Liver (tissue), 9 donors: ENCODE results near the gene PDGFD. TPM values are rescaled to one million over a fixed set of nuclear protein-coding genes. Genes with fewer than 3 reads are reported as not detected.
A peak's percentile ranks its signal among the peaks of the same experiment; 100 is the strongest.

Source experiments
- DNase-seq: peaks from one replicate; pipeline ENCODE4 v3.0.0-alpha.2; 2017; ENCODE audit warnings: low spot score
- H3K27ac ChIP-seq, 2 donors: one replicate each; pipeline ENCODE4 v1.7.0; 2013; ENCODE audit warnings: inconsistent platforms in 2 of 2, low read length in 2 of 2, control low read depth in 1 of 2, low read depth in 1 of 2, mild to moderate bottlenecking in 1 of 2
- H3K27me3 ChIP-seq, 4 donors: one replicate each; pipeline versions ENCODE4 v1.6.1 to v1.7.0; 2013; ENCODE audit warnings: low read length in 3 of 4, inconsistent platforms in 1 of 4, mild to moderate bottlenecking in 1 of 4, moderate library complexity in 1 of 4; ENCODE audit not compliant: control insufficient read depth in 4 of 4, insufficient read depth in 4 of 4
- H3K36me3 ChIP-seq, 4 donors: one replicate each; pipeline versions ENCODE4 v1.6.1 to v1.7.0; 2013; ENCODE audit warnings: low read length in 3 of 4, mild to moderate bottlenecking in 3 of 4, low read depth in 1 of 4, moderate library complexity in 1 of 4; ENCODE audit not compliant: control insufficient read depth in 4 of 4, insufficient read depth in 3 of 4
- H3K4me1 ChIP-seq, 4 donors: one replicate each; pipeline versions ENCODE4 v1.6.1 to v1.7.0; 2013; ENCODE audit warnings: low read length in 3 of 4, mild to moderate bottlenecking in 3 of 4, moderate library complexity in 1 of 4; ENCODE audit not compliant: control insufficient read depth in 4 of 4, insufficient read depth in 4 of 4
- H3K4me3 ChIP-seq, 3 donors: one replicate each; pipeline versions ENCODE4 v1.6.1 to v1.7.0; 2013; ENCODE audit warnings: low read length in 3 of 3, control low read depth in 1 of 3, low read depth in 1 of 3, mild to moderate bottlenecking in 1 of 3
- H3K9ac ChIP-seq, 2 donors: one replicate each; pipeline ENCODE4 v1.7.0; 2013; ENCODE audit warnings: low read length in 2 of 2, mild to moderate bottlenecking in 2 of 2, moderate library complexity in 2 of 2, control low read depth in 1 of 2, low read depth in 1 of 2
- H3K9me3 ChIP-seq, 4 donors: one replicate each; pipeline versions ENCODE4 v1.6.1 to v1.7.0; 2013; ENCODE audit warnings: low read length in 3 of 4; ENCODE audit not compliant: control insufficient read depth in 4 of 4
- EGR1 ChIP-seq, 2 donors: IDR thresholded peaks; 2 replicates each; pipeline ENCODE4 v1.6.1; 2016 to 2018; ENCODE audit warnings: antibody characterized with exemption in 2 of 2, low read depth in 2 of 2
- FOXA1 ChIP-seq: IDR thresholded peaks from 2 replicates; pipeline ENCODE4 v1.6.1; 2016; ENCODE audit warnings: antibody characterized with exemption
- FOXA2 ChIP-seq: IDR thresholded peaks from 2 replicates; pipeline ENCODE4 v1.6.1; 2016; ENCODE audit warnings: antibody characterized with exemption
- GABPA ChIP-seq, 2 donors: IDR thresholded peaks in 1 of 2; conservative IDR thresholded peaks in 1 of 2; 2 replicates each; pipeline ENCODE4 v1.6.1; 2016; ENCODE audit warnings: antibody characterized with exemption in 2 of 2, mild to moderate bottlenecking in 1 of 2, moderate library complexity in 1 of 2
- HNF4G ChIP-seq: IDR thresholded peaks from 2 replicates; pipeline ENCODE4 v1.6.1; 2016; ENCODE audit warnings: antibody characterized with exemption
- JUND ChIP-seq, 2 donors: IDR thresholded peaks; 2 replicates each; pipeline ENCODE4 v1.6.1; 2016; ENCODE audit warnings: antibody characterized with exemption in 2 of 2
- NR2F2 ChIP-seq: IDR thresholded peaks from 2 replicates; pipeline ENCODE4 v1.6.1; 2016; ENCODE audit warnings: antibody characterized with exemption
- RAD21 ChIP-seq, 2 donors: IDR thresholded peaks; 2 replicates each; pipeline ENCODE4 v1.6.1; 2016; ENCODE audit warnings: antibody characterized with exemption in 2 of 2, mild to moderate bottlenecking in 2 of 2
- RXRA ChIP-seq, 2 donors: IDR thresholded peaks; 2 replicates each; pipeline ENCODE4 v1.6.1; 2017 to 2018; ENCODE audit warnings: antibody characterized with exemption in 2 of 2, mild to moderate bottlenecking in 1 of 2
- SP1 ChIP-seq: IDR thresholded peaks from 2 replicates; pipeline ENCODE4 v1.6.1; 2018; ENCODE audit warnings: antibody characterized with exemption, mild to moderate bottlenecking
- TAF1 ChIP-seq: conservative IDR thresholded peaks from 2 replicates; pipeline ENCODE4 v1.6.1; 2016; ENCODE audit warnings: antibody characterized with exemption, mild to moderate bottlenecking
- YY1 ChIP-seq: IDR thresholded peaks from 2 replicates; pipeline ENCODE4 v1.6.1; 2016; ENCODE audit warnings: antibody characterized with exemption, mild to moderate bottlenecking
- WGBS: extraction: QIAGEN DNeasy Blood & Tissue Kit; methylation state at CpG from one replicate; pipeline ENCODE4 v1.1.7; 2013; 5-methylcytosine and 5-hydroxymethylcytosine counted together
- polyA plus RNA-seq, 2 donors: library from polyadenylated mRNA; stranded (reverse) in 1 of 2; unstranded in 1 of 2; fragments of 200-250 nt in 1 of 2; fragments of >200 nt in 1 of 2; fragmentation: Nextera tagmentation in 1 of 2; extraction: Ambion mirVana in 1 of 2; gene quantifications; one replicate each; pipeline versions ENCODE4 v1.2.1 to v1.2.3, GENCODE V29; 2013 to 2015
- total RNA-seq, 2 donors: library from RNA; depleted of rRNA; stranded (reverse); fragments of >200 nt; gene quantifications; one replicate each; pipeline ENCODE4 v1.2.3, GENCODE V29; 2014
- TF ChIP-seq, protein P1 (sequence below): IDR thresholded peaks from 2 replicates; pipeline ENCODE4 v1.6.1; 2016; ENCODE audit warnings: antibody characterized with exemption
- TF ChIP-seq, protein P2 (sequence below): fragments of 150-350 bp; IDR thresholded peaks from 2 replicates; pipeline ENCODE4 v1.5.1; 2017; ENCODE audit warnings: improper control_type of control experiment, low read depth, low read length; ENCODE audit not compliant: missing input control
- TF ChIP-seq, protein P3 (sequence below): IDR thresholded peaks from 2 replicates; pipeline ENCODE4 v1.6.1; 2016; ENCODE audit warnings: antibody characterized with exemption
- TF ChIP-seq, protein P4 (sequence below): IDR thresholded peaks from 2 replicates; pipeline ENCODE4 v1.6.1; 2016; ENCODE audit warnings: antibody characterized with exemption, mild to moderate bottlenecking
- TF ChIP-seq, protein P5 (sequence below): IDR thresholded peaks from 2 replicates; pipeline ENCODE4 v1.6.1; 2016; ENCODE audit warnings: antibody characterized with exemption
- donor health status: healthy.
- donor health status: healthy.
- donor health status: healthy.
- donor health status: healthy.
- donor health status: healthy.

Gene PDGFD
- 1 to 10 TPM; 1.5 to 3.3 TPM for total RNA-seq
- 1 to 10 TPM; 1.0 to 2.7 TPM for polyA plus RNA-seq

DNA sequence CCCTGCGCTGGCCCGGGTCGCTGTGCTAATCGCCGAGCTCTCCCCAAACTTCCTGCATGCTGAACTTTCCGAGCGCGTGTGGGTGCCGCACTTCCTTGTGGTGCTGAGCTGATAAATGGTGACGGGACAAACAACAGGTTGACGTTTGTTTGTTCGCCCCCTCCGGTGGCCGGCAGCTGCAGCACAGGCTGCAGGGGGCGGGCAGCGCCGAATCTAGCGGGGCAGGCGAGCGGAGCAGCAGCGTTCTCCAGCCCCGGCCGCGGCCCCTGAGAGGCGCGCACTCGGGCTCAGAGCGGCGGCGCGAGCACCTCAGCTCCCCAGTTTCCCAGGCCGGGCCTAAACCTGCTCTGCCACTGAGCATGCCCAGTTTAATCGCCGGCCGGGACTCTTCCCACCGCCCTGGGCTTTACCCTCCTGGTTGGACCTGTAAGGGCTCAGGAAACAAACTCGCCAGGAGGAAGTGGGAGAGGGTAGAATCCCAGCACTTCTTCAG, at the start of gene PDGFD:
Gene PDGFD (minus strand): TSS at position 120 of the 493 bp plus-strand sequence.
- Histone ChIP-seq H3K4me3 (peak within 1 kb of the TSS in 2 of 3 donors; percentile 39 to 55), H3K27ac (peak within 1 kb of the TSS in 1 of 2 donors; percentile 12), H3K9ac (no peak within 1 kb of the TSS), H3K4me1 (peaks cover 0 to 10% (median 4%) of the 10 kb centered on the region in 4 donors), H3K36me3 (no peaks in the 10 kb centered on the region), H3K27me3 (peaks cover 2 to 8% (median 5%) of the 10 kb centered on the region in 4 donors), H3K9me3 (peaks cover 0 to 2% (median 0%) of the 10 kb centered on the region in 4 donors)
- 1% methylated on average over 37 of the region's 37 CpGs for WGBS
- TF ChIP-seq HNF4G (no peak), GABPA (IDR thresholded peaks at IDR 0.05 in 1 of 2, conservative IDR thresholded peaks at IDR 0.05 in 1 of 2) (no peak), FOXA2 (no peak), RAD21 (IDR thresholded peaks at IDR 0.05) (peak; percentile 24 to 51), FOXA1 (no peak), RXRA (IDR thresholded peaks at IDR 0.05) (no peak), EGR1 (IDR thresholded peaks at IDR 0.05; ENCODE audit: low read depth in 2 of 2) (no peak), JUND (IDR thresholded peaks at IDR 0.05) (no peak)
- TF ChIP-seq, protein P1, sequence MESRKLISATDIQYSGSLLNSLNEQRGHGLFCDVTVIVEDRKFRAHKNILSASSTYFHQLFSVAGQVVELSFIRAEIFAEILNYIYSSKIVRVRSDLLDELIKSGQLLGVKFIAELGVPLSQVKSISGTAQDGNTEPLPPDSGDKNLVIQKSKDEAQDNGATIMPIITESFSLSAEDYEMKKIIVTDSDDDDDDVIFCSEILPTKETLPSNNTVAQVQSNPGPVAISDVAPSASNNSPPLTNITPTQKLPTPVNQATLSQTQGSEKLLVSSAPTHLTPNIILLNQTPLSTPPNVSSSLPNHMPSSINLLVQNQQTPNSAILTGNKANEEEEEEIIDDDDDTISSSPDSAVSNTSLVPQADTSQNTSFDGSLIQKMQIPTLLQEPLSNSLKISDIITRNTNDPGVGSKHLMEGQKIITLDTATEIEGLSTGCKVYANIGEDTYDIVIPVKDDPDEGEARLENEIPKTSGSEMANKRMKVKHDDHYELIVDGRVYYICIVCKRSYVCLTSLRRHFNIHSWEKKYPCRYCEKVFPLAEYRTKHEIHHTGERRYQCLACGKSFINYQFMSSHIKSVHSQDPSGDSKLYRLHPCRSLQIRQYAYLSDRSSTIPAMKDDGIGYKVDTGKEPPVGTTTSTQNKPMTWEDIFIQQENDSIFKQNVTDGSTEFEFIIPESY = no peak
- TF ChIP-seq, protein P2, sequence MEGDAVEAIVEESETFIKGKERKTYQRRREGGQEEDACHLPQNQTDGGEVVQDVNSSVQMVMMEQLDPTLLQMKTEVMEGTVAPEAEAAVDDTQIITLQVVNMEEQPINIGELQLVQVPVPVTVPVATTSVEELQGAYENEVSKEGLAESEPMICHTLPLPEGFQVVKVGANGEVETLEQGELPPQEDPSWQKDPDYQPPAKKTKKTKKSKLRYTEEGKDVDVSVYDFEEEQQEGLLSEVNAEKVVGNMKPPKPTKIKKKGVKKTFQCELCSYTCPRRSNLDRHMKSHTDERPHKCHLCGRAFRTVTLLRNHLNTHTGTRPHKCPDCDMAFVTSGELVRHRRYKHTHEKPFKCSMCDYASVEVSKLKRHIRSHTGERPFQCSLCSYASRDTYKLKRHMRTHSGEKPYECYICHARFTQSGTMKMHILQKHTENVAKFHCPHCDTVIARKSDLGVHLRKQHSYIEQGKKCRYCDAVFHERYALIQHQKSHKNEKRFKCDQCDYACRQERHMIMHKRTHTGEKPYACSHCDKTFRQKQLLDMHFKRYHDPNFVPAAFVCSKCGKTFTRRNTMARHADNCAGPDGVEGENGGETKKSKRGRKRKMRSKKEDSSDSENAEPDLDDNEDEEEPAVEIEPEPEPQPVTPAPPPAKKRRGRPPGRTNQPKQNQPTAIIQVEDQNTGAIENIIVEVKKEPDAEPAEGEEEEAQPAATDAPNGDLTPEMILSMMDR = peak; percentile 25
- DNase-seq = peak; percentile 37

DNA sequence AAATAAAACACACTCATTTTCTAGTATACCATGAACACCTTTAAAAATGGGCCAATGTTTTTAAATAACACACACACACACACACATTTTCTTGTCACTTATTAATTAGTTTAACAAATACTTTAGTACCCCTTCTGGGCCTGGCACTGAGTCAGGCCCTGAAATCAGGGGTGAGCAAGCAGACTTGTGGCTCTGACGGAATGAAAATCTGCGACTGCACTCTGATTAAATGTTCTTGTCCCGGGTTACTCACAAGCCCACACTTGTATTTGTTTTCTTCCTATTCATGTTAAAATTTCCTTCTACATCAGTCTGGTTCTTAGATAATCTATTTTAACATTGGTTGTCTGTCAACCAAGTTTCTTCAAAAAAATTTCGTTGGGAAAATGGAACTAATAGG, 43.0 kb upstream of the PDGFD start:
- Histone ChIP-seq H3K27me3 (no peaks in the 10 kb centered on the region), H3K4me3 (no peak overlapping the region), H3K4me1 (no peaks in the 10 kb centered on the region), H3K9me3 (peaks cover 0 to 5% (median 0%) of the 10 kb centered on the region in 4 donors), H3K9ac (no peak overlapping the region), H3K36me3 (no peaks in the 10 kb centered on the region), H3K27ac (no peak overlapping the region)
- TF ChIP-seq GABPA (IDR thresholded peaks at IDR 0.05 in 1 of 2, conservative IDR thresholded peaks at IDR 0.05 in 1 of 2) (no peak), HNF4G (no peak), YY1 (no peak), EGR1 (IDR thresholded peaks at IDR 0.05; ENCODE audit: low read depth in 2 of 2) (no peak), JUND (IDR thresholded peaks at IDR 0.05) (no peak), RXRA (IDR thresholded peaks at IDR 0.05) (no peak), TAF1 (no peak), NR2F2 (no peak), SP1 (no peak), FOXA2 (no peak)
- TF ChIP-seq, protein P3, sequence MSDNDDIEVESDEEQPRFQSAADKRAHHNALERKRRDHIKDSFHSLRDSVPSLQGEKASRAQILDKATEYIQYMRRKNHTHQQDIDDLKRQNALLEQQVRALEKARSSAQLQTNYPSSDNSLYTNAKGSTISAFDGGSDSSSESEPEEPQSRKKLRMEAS = no peak
- TF ChIP-seq, protein P2 = no peak
- TF ChIP-seq, protein P1 = no peak
- TF ChIP-seq, protein P4, sequence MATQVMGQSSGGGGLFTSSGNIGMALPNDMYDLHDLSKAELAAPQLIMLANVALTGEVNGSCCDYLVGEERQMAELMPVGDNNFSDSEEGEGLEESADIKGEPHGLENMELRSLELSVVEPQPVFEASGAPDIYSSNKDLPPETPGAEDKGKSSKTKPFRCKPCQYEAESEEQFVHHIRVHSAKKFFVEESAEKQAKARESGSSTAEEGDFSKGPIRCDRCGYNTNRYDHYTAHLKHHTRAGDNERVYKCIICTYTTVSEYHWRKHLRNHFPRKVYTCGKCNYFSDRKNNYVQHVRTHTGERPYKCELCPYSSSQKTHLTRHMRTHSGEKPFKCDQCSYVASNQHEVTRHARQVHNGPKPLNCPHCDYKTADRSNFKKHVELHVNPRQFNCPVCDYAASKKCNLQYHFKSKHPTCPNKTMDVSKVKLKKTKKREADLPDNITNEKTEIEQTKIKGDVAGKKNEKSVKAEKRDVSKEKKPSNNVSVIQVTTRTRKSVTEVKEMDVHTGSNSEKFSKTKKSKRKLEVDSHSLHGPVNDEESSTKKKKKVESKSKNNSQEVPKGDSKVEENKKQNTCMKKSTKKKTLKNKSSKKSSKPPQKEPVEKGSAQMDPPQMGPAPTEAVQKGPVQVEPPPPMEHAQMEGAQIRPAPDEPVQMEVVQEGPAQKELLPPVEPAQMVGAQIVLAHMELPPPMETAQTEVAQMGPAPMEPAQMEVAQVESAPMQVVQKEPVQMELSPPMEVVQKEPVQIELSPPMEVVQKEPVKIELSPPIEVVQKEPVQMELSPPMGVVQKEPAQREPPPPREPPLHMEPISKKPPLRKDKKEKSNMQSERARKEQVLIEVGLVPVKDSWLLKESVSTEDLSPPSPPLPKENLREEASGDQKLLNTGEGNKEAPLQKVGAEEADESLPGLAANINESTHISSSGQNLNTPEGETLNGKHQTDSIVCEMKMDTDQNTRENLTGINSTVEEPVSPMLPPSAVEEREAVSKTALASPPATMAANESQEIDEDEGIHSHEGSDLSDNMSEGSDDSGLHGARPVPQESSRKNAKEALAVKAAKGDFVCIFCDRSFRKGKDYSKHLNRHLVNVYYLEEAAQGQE = no peak
- TF ChIP-seq, protein P5, sequence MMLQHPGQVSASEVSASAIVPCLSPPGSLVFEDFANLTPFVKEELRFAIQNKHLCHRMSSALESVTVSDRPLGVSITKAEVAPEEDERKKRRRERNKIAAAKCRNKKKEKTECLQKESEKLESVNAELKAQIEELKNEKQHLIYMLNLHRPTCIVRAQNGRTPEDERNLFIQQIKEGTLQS = no peak
- 61% methylated on average over 4 of the region's 4 CpGs for WGBS
- no peak for DNase-seq
